Nephron (organoid): ENCODE data around the gene FAM76A.

ENCODE experiments used
- H3K27ac Mint-ChIP-seq, 3 experiments: 2 replicates each; pipeline ENCODE4 v1.8.0; 2020; ENCODE audit warnings: mixed read lengths in 3 of 3, mild to moderate bottlenecking in 2 of 3, moderate library complexity in 1 of 3
- H3K27me3 Mint-ChIP-seq: 2 replicates; pipeline ENCODE4 v1.8.0; 2021; ENCODE audit warnings: low read depth, mild to moderate bottlenecking, moderate library complexity, mixed read lengths
- H3K36me3 Mint-ChIP-seq: 2 replicates; pipeline ENCODE4 v1.8.0; 2020; ENCODE audit warnings: low read depth, mixed read lengths
- H3K4me1 Mint-ChIP-seq: 2 replicates; pipeline ENCODE4 v1.8.0; 2020; ENCODE audit warnings: mixed read lengths
- H3K4me3 Mint-ChIP-seq, 3 experiments: 2 replicates each; pipeline ENCODE4 v1.8.0; 2020; ENCODE audit warnings: mild to moderate bottlenecking in 3 of 3, mixed read lengths in 3 of 3, moderate library complexity in 2 of 3
- H3K9me3 Mint-ChIP-seq: 2 replicates; pipeline ENCODE4 v1.8.0; 2020; ENCODE audit warnings: mixed read lengths
- CTCF ChIP-seq, 3 experiments: fragments of 200-600 bp; sonication (generic); IDR thresholded peaks; one replicate each; pipeline ENCODE4 v1.5.0; 2021; ENCODE audit warnings: antibody characterized with exemption in 3 of 3; ENCODE audit not compliant: unreplicated experiment in 3 of 3

FAM76A gene

GRCh38 chr1:27716262-27716895 lies 9.4 kb upstream of the FAM76A start:
- no peak for TF ChIP-seq CTCF (IDR thresholded peaks at IDR 0.05; ENCODE audit: unreplicated experiment in 3 of 3)
- H3K36me3 Mint-ChIP-seq, result no peaks in the 10 kb centered on the region
- no peak overlapping the region for H3K4me3 Mint-ChIP-seq
- peaks cover 16% of the 10 kb centered on the region for H3K27me3 Mint-ChIP-seq
- H3K9me3 Mint-ChIP-seq, result peaks cover 5% of the 10 kb centered on the region
- H3K27ac Mint-ChIP-seq, result no peak overlapping the region
- peaks cover 10% of the 10 kb centered on the region for H3K4me1 Mint-ChIP-seq

- H3K36me3 Mint-ChIP-seq, result no peaks in the 10 kb centered on the region
- no peak overlapping the region for H3K27ac Mint-ChIP-seq
- H3K27me3 Mint-ChIP-seq, result peaks cover 13% of the 10 kb centered on the region
- H3K9me3 Mint-ChIP-seq, result peaks cover 5% of the 10 kb centered on the region
- no peak overlapping the region for H3K4me3 Mint-ChIP-seq
- H3K4me1 Mint-ChIP-seq, result no peaks in the 10 kb centered on the region
- peak in 2 of 3 experiments; percentile 15 to 16 for TF ChIP-seq CTCF (IDR thresholded peaks at IDR 0.05; ENCODE audit: unreplicated experiment in 3 of 3)
Observed at GRCh38 chr1:27719286-27720251, 6.2 kb upstream of the FAM76A start.

GRCh38 chr1:27724961-27725373 lies 794 bp upstream of the FAM76A start:
- Mint-ChIP-seq H3K27ac (peak overlapping the region; percentile 93 to 99 (median 98)), H3K36me3 (peaks cover 11% of the 10 kb centered on the region)

GRCh38 chr1:27726173-27727044 lies 648 bp downstream of the FAM76A start:
- H3K27me3 Mint-ChIP-seq, result no peaks in the 10 kb centered on the region
- no peak for TF ChIP-seq CTCF (IDR thresholded peaks at IDR 0.05; ENCODE audit: unreplicated experiment in 3 of 3)
- H3K36me3 Mint-ChIP-seq, result peaks cover 15% of the 10 kb centered on the region
- no peaks in the 10 kb centered on the region for H3K9me3 Mint-ChIP-seq
- H3K27ac Mint-ChIP-seq, result peak overlapping the region; percentile 33 to 70 (median 68)
- H3K4me1 Mint-ChIP-seq, result peaks cover 12% of the 10 kb centered on the region
- peak overlapping the region; percentile 87 to 92 (median 90) for H3K4me3 Mint-ChIP-seq

More at GRCh38 chr1:27724961-27725373, 794 bp upstream of the FAM76A start:
- peak overlapping the region; percentile 84 to 87 (median 87) for H3K4me3 Mint-ChIP-seq
- H3K4me1 Mint-ChIP-seq, result peaks cover 12% of the 10 kb centered on the region
- H3K9me3 Mint-ChIP-seq, result no peaks in the 10 kb centered on the region
- no peak for TF ChIP-seq CTCF (IDR thresholded peaks at IDR 0.05; ENCODE audit: unreplicated experiment in 3 of 3)
- no peaks in the 10 kb centered on the region for H3K27me3 Mint-ChIP-seq

- Mint-ChIP-seq H3K27ac (peak overlapping the region in 1 of 3 experiments; percentile 33), H3K36me3 (peaks cover 15% of the 10 kb centered on the region), H3K27me3 (no peaks in the 10 kb centered on the region), H3K9me3 (no peaks in the 10 kb centered on the region), H3K4me1 (peaks cover 12% of the 10 kb centered on the region), H3K4me3 (peak overlapping the region; percentile 86 to 92 (median 90))
- no peak for TF ChIP-seq CTCF (IDR thresholded peaks at IDR 0.05; ENCODE audit: unreplicated experiment in 3 of 3)
Observed at GRCh38 chr1:27727126-27727525, 1.4 kb downstream of the FAM76A start.
